Endothelial cell of umbilical vein (primary cell): ENCODE data around the gene CIB2. TPM values are rescaled to one million over a fixed set of nuclear protein-coding genes. Genes with fewer than 3 reads are reported as not detected.

ENCODE experiments used
- BruUV-seq: library from RNA; stranded (reverse); fragments of 400-500 nt; replicated peaks from 2 replicates; lab custom pipeline; 2021; lab: Mats Ljungman, UMichigan
- CTCF ChIA-PET: fragments of 300-600, 350-600 bp; sonication (Branson Sonifier 250); formaldehyde crosslinking; loops from one replicate; lab custom pipeline; 2021; ENCODE audit warnings: antibody characterized with exemption, inconsistent platforms; lab: Charles Lee
- POLR2A ChIA-PET: fragments of 300-600, 350-600 bp; sonication (Branson Sonifier 250); formaldehyde crosslinking; loops from one replicate; lab custom pipeline; 2021; ENCODE audit warnings: antibody characterized with exemption, inconsistent platforms; lab: Charles Lee
- DNase-seq: peaks from one replicate; pipeline ENCODE4 v3.0.0-alpha.2; 2011; ENCODE audit warnings: low read depth, low spot score
- FAIRE-seq: peaks from 2 replicates; lab custom pipeline; 2011; peaks lifted over from hg19 to GRCh38; lab: Jason Lieb, UNC
- H2AFZ ChIP-seq: 2 replicates; pipeline ENCODE4 v1.6.0; 2012; ENCODE audit warnings: low read depth, low read length, control low read depth, inconsistent platforms
- H3K27ac ChIP-seq: 2 replicates; pipeline ENCODE4 v1.5.1; 2011; ENCODE audit warnings: low read depth, mild to moderate bottlenecking, control low read depth, low read length, moderate library complexity; ENCODE audit not compliant: insufficient read depth
- H3K27me3 ChIP-seq, 2 experiments: 2 replicates each; pipeline versions ENCODE4 v1.6.0 to v1.6.1; 2011; ENCODE audit warnings: low read length in 2 of 2, mixed read lengths in 1 of 2; ENCODE audit not compliant: control insufficient read depth in 2 of 2, insufficient read depth in 2 of 2
- H3K36me3 ChIP-seq, 2 experiments: 2 replicates in 1 of 2; 3 replicates in 1 of 2; pipeline ENCODE4 v1.5.1; 2011; ENCODE audit warnings: low read length in 2 of 2, mild to moderate bottlenecking in 1 of 2, moderate library complexity in 1 of 2; ENCODE audit not compliant: control insufficient read depth in 2 of 2, insufficient read depth in 2 of 2; ENCODE audit errors: extremely low read depth in 1 of 2
- H3K4me1 ChIP-seq: 3 replicates; pipeline ENCODE4 v1.5.1; 2011; ENCODE audit warnings: mild to moderate bottlenecking, low read length; ENCODE audit not compliant: control insufficient read depth, insufficient read depth; ENCODE audit errors: extremely low read depth
- H3K4me2 ChIP-seq: 2 replicates; pipeline ENCODE4 v1.6.1; 2011; ENCODE audit warnings: low read length, control low read depth, mixed read lengths; ENCODE audit not compliant: insufficient read depth
- H3K4me3 ChIP-seq, 3 experiments: fragments of 200-600 bp in 1 of 3; sonication (generic), shearing (Covaris generic) in 1 of 3; replicated peaks in 1 of 3; 2 replicates each; pipeline ENCODE4 v1.5.1; 2011 to 2016; ENCODE audit warnings: control low read depth in 3 of 3, low read length in 3 of 3, mild to moderate bottlenecking in 2 of 3, inconsistent platforms in 1 of 3, low read depth in 1 of 3, moderate library complexity in 1 of 3; ENCODE audit not compliant: insufficient read depth in 1 of 3
- H3K79me2 ChIP-seq: 2 replicates; pipeline ENCODE4 v1.6.0; 2012; ENCODE audit warnings: low read length, inconsistent platforms; ENCODE audit not compliant: control insufficient read depth, insufficient read depth
- H3K9ac ChIP-seq: replicated peaks from 2 replicates; pipeline ENCODE3; 2011; ENCODE audit warnings: low read length, control low read depth; ENCODE audit not compliant: insufficient read depth; ENCODE audit errors: extremely low read depth
- H3K9me1 ChIP-seq: replicated peaks from 3 replicates; pipeline ENCODE4 v1.6.0; 2011; ENCODE audit warnings: mild to moderate bottlenecking, low read length; ENCODE audit not compliant: control insufficient read depth, insufficient read depth; ENCODE audit errors: extremely low read depth
- H3K9me3 ChIP-seq: replicated peaks from 2 replicates; pipeline ENCODE4 v1.5.1; 2012; ENCODE audit warnings: low read length, inconsistent platforms; ENCODE audit not compliant: control insufficient read depth, insufficient read depth
- H4K20me1 ChIP-seq: replicated peaks from 2 replicates; pipeline ENCODE3; 2011; ENCODE audit warnings: mild to moderate bottlenecking, low read length; ENCODE audit not compliant: control insufficient read depth, insufficient read depth; ENCODE audit errors: extremely low read depth
- FOS ChIP-seq: IDR thresholded peaks from 2 replicates; pipeline ENCODE4 v1.6.1; 2011; ENCODE audit warnings: mild to moderate bottlenecking, low read length, moderate library complexity, borderline replicate concordance; ENCODE audit not compliant: insufficient read depth
- GATA2 ChIP-seq: IDR thresholded peaks from 2 replicates; pipeline ENCODE4 v1.7.0; 2011; ENCODE audit warnings: low read depth, mild to moderate bottlenecking, moderate library complexity, mixed read lengths, low read length; ENCODE audit not compliant: insufficient read length, insufficient read depth
- JUN ChIP-seq: IDR thresholded peaks from 2 replicates; pipeline ENCODE4 v1.6.1; 2011; ENCODE audit warnings: borderline replicate concordance, low read depth; ENCODE audit not compliant: insufficient read length, insufficient read depth
- POLR2A ChIP-seq: IDR thresholded peaks from 2 replicates; pipeline ENCODE4 v1.6.1; 2012; ENCODE audit warnings: low read depth, mild to moderate bottlenecking, control low read depth, low read length
- POLR2AphosphoS5 ChIP-seq: IDR thresholded peaks from 2 replicates; pipeline ENCODE4 v1.6.1; 2012; ENCODE audit warnings: low read depth, mild to moderate bottlenecking, control low read depth, low read length, moderate library complexity; ENCODE audit not compliant: insufficient read depth
- dilution Hi-C: fragments of 300-500 bp; cut with MboI; formaldehyde crosslinking; loops from one replicate; pipeline ENCODE4 v1.15.0; 2019; ENCODE audit warnings: low sequenced_read_pairs; ENCODE audit not compliant: extremely low pct_ligation_motif_present
- intact Hi-C: fragments of 100-400 bp; cut with micrococcal nuclease; formaldehyde crosslinking; loops from one replicate; pipeline ENCODE4 v1.10.0; 2022
- polyA plus RNA-seq, 4 experiments: library from polyadenylated mRNA; depleted of rRNA in 3 of 4; stranded (reverse) in 3 of 4; unstranded in 1 of 4; fragments of >200 nt; gene quantifications; 2 replicates each; pipeline versions ENCODE4 v1.2.1 to v1.2.3, GENCODE V29; 2011 to 2012; ENCODE audit warnings: missing spikeins in 1 of 4
- total RNA-seq: library from RNA; stranded (reverse); gene quantifications from 2 replicates; pipeline ENCODE4 v1.2.3, GENCODE V29; 2021
- TF ChIP-seq, protein P1 (sequence below), 2 donors: IDR thresholded peaks; 1 replicate in 1 of 2; 2 replicates in 1 of 2; pipeline ENCODE4 v1.5.1; 2011; ENCODE audit warnings: low read length in 2 of 2, mild to moderate bottlenecking in 2 of 2, moderate library complexity in 2 of 2, control low read depth in 1 of 2, inconsistent platforms in 1 of 2, low read depth in 1 of 2; ENCODE audit not compliant: insufficient read depth in 1 of 2; ENCODE audit errors: extremely low read depth in 1 of 2
- TF ChIP-seq, protein P2 (sequence below): IDR thresholded peaks from 2 replicates; pipeline ENCODE4 v1.6.1; 2011; ENCODE audit not compliant: insufficient read depth, insufficient read length

CIB2 gene
- total and polyA plus RNA-seq, 2 donors (not counting 3 experiments of a cell fraction or from before 2014, with no cell fraction given): 4.0 to 7.7 TPM

DNA sequence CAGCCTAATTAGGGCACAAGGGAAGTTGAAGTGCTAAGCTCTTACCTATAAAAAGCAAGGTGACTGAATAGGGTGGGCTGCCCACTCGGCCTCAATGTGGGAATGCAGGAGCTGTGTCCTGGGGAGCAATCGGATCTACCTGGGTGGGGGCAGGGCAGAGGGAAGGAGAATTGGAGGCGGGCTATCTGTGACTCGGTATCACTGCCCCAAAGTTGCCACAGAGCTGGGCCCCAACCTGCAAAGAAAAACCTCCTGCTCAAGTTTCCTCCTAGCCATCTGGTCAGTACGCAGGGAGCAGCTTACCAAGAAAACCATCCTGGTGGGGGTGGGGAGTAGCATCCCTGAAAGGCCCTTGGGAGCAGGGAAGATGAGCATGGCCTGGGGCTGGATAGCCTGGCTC, 10.7 kb downstream of the CIB2 start:
- no peak overlapping the region for H3K27ac ChIP-seq
- TF ChIP-seq, protein P1, sequence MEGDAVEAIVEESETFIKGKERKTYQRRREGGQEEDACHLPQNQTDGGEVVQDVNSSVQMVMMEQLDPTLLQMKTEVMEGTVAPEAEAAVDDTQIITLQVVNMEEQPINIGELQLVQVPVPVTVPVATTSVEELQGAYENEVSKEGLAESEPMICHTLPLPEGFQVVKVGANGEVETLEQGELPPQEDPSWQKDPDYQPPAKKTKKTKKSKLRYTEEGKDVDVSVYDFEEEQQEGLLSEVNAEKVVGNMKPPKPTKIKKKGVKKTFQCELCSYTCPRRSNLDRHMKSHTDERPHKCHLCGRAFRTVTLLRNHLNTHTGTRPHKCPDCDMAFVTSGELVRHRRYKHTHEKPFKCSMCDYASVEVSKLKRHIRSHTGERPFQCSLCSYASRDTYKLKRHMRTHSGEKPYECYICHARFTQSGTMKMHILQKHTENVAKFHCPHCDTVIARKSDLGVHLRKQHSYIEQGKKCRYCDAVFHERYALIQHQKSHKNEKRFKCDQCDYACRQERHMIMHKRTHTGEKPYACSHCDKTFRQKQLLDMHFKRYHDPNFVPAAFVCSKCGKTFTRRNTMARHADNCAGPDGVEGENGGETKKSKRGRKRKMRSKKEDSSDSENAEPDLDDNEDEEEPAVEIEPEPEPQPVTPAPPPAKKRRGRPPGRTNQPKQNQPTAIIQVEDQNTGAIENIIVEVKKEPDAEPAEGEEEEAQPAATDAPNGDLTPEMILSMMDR (IDR thresholded peaks at IDR 0.05; ENCODE audit: extremely low read depth in 1 of 2, insufficient read depth in 1 of 2, low read depth in 1 of 2, low read length in 2 of 2): no peak
- TF ChIP-seq POLR2A (no peak), JUN (no peak), FOS (no peak)
- H3K9ac ChIP-seq: no peak overlapping the region
- ChIA-PET POLR2A (no interaction called here), CTCF (interaction anchor here (1.3 to 2.4 kb wide), 3 partner anchors 11 to 75 kb away, joined by 4 to 12 read pairs (median 11); partner anchors contain the start of gene CIB2)
- H3K79me2 ChIP-seq: no peaks in the 10 kb centered on the region
- H3K9me1 ChIP-seq: no peaks in the 10 kb centered on the region
- H3K4me3 ChIP-seq: no peak overlapping the region
- no peaks in the 10 kb centered on the region for H3K36me3 ChIP-seq
- dilution Hi-C loops: no loop called here
- H2AFZ ChIP-seq: no peak overlapping the region
- no peaks in the 10 kb centered on the region for H3K27me3 ChIP-seq
- H3K4me2 ChIP-seq: no peak overlapping the region
- DNase-seq (no peak), FAIRE-seq (no peak)
- no peaks in the 10 kb centered on the region for H3K4me1 ChIP-seq
- intact Hi-C loops: no loop called here
- H4K20me1 ChIP-seq: no peaks in the 10 kb centered on the region
- BruUV-seq: no TSS peak
- no peaks in the 10 kb centered on the region for H3K9me3 ChIP-seq

DNA sequence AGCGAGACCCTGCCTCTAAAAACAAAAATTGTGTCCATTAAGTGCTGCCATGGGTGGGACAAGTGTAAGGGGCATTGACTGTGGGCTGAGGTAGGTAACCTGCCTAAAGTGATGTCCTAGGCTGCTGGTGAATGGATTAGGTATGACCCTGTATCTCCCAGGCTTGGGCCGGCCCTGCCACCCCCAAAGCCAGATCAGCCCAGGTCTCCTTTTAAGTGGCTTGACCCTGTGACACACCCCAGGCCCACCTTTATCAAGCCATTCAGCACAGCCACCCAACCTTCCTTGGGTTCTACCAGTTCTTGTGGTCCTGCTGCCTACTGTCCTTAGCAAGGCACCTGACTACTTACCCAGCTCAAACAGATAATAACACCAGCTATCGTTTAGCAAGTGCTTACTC, 18.7 kb downstream of the CIB2 start:
- Histone ChIP-seq H3K9me3 (no peaks in the 10 kb centered on the region), H3K36me3 (no peaks in the 10 kb centered on the region), H4K20me1 (no peaks in the 10 kb centered on the region), H3K4me1 (no peaks in the 10 kb centered on the region), H3K79me2 (no peaks in the 10 kb centered on the region), H3K4me2 (no peak overlapping the region), H3K27me3 (no peaks in the 10 kb centered on the region), H3K9me1 (no peaks in the 10 kb centered on the region), H2AFZ (no peak overlapping the region), H3K9ac (no peak overlapping the region), H3K4me3 (no peak overlapping the region), H3K27ac (no peak overlapping the region)
- intact Hi-C loops (no loop called here), dilution Hi-C loops (no loop called here)
- DNase-seq (no peak), FAIRE-seq (no peak)
- POLR2A ChIA-PET: no interaction called here
- CTCF ChIA-PET: interaction anchor here (0.6 to 11.2 kb wide), 18 partner anchors 18 to 187 kb away, joined by 3 to 273 read pairs (median 6); partner anchors contain the start of genes CIB2, IDH3A and SKIC8
- BruUV-seq: no TSS peak
- TF ChIP-seq JUN (no peak), POLR2A (no peak), FOS (no peak), POLR2AphosphoS5 (no peak), GATA2 (no peak)
- TF ChIP-seq, protein P1 (IDR thresholded peaks at IDR 0.05; ENCODE audit: extremely low read depth in 1 of 2, insufficient read depth in 1 of 2, low read depth in 1 of 2, low read length in 2 of 2): no peak
- TF ChIP-seq, protein P2, sequence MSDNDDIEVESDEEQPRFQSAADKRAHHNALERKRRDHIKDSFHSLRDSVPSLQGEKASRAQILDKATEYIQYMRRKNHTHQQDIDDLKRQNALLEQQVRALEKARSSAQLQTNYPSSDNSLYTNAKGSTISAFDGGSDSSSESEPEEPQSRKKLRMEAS: no peak
